CD4-positive, alpha-beta T cell treated with Interleukin-4 for 1 hour (primary cell): ENCODE measurements around the gene ADK.

Experiments
- DNase-seq, 2 donors: peaks; one replicate each; pipeline ENCODE4 v3.0.0-alpha.2; 2020 to 2022

ADK gene

DNA sequence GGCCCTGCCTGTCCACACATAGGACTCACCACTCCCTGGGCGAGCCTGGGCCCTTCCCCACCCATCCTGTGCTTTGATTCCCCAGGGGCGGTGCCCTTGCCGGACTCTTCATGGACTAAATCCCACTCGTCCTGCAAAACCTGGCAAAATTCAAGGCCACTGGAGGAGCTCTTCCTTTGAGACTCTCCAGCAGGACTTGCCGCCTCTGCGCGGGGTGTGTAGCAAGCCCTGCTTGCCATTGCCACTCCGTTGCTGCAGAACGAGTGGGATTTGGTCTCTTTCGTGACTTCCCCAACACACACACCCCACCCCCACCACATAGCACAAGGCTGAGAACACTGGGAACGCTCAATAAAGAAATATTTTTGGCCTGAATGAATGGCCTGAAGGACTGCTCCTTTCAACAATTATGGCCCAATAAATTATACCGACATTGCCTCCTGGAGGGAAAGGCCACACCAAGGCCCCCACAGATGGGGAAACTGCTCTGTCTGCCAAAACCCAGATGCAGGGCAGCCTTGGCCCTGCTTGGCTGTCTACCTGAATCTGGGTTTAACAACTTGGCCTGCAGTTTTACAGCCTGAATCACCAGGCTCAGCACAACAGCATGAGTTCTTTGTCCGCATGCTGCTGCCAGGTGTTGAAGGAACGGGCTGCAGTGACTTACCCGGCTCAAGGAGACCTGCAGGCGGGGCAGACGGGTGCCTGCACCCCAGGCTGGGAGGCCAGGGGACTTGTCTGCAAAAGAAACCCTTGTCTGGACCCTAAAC lies 602.6 kb downstream of the ADK start:
- DNase-seq: no peak

DNA sequence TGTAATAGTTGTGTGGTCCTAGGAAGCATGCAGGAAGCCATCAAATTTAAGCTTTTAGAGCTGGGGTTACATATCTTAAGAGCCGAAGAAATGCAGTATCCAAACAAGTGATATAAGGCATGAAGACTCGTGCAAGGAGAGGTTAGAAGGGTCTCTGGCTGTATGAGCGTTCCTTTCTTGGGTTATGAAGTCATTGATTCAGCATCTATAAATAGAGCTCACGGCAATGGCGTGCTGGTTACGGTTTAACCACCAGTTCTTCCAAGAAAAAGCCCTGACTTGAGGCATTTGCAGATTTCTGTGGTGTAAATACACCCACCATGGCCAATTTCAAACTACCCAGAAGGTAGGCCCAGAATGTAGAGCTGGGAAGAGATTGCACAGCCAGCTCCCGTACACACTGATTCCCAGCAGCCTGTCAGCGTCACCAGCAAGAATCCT lies 603.4 kb downstream of the ADK start:
- no peak for DNase-seq

DNA sequence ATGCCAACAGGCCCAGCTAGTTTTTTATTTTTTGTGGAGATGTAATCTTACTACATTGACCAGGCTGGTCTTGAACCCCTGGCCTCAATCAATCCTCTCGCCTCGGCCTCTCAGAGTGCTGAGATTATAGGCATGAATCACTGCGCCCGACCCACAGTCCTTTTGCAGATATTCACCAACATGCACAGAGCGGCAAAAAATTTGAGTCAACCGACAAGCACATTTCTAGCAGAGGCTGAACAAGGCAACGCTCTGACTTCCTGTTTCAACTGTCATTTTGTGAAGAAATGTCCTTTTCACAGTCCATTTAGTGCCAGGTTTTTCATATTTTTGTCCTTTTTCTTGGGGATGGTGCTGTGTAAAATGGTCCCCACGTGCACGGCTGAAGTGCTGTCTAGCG lies 604.3 kb downstream of the ADK start:
- no peak for DNase-seq
